ENCODE data around the gene CIPC. TPM values are rescaled to one million over a fixed set of nuclear protein-coding genes. Genes with fewer than 3 reads are reported as not detected.

Gene CIPC
- total and polyA plus RNA-seq, 2 of the 4 experiments (the other 2 are of a cell fraction) = 6.6 to 12.9 TPM

GRCh38 chr14:77053046-77053841 lies 44.8 kb upstream of the CIPC start (continued):
- TF ChIP-seq ELK1 (IDR thresholded peaks at IDR 0.05; ENCODE audit: borderline replicate concordance, low read depth, low read length) (no peak), CHD1 (IDR thresholded peaks at IDR 0.05; ENCODE audit: low read depth, low read length) (no peak)

GRCh38 chr14:77055306-77055705 lies 42.8 kb upstream of the CIPC start:
- Histone ChIP-seq H3K9me1 (ENCODE audit: insufficient read depth, low read length) (no peaks in the 10 kb centered on the region), H4K8ac (ENCODE audit: low read depth in 2 of 2, low read length in 2 of 2) (no peak overlapping the region), H3K27me3 (ENCODE audit: control insufficient read depth, insufficient read depth, low read length) (no peaks in the 10 kb centered on the region), H2BK120ac (ENCODE audit: low read depth, low read length) (no peak overlapping the region), H3K36me3 (ENCODE audit: control insufficient read depth, insufficient read depth, low read length) (no peaks in the 10 kb centered on the region), H4K20me1 (ENCODE audit: insufficient read depth, low read length) (no peaks in the 10 kb centered on the region), H2BK20ac (ENCODE audit: low read depth, low read length) (no peak overlapping the region), H3K4me1 (ENCODE audit: control insufficient read depth, insufficient read depth, low read length) (peaks cover 15% of the 10 kb centered on the region), H4K91ac (ENCODE audit: insufficient read depth, low read depth, low read length) (no peak overlapping the region; the same call in 1 of the 2 replicates), H3K23ac (ENCODE audit: low read depth, low read length) (no peak overlapping the region), H2BK5ac (ENCODE audit: low read depth, low read length, poor library complexity, severe bottlenecking) (no peak overlapping the region), H3K4me3 (ENCODE audit: insufficient read depth, low read depth, low read length) (no peak overlapping the region), H3K4ac (ENCODE audit: low read depth, low read length) (no peak overlapping the region), H3K56ac (ENCODE audit: extremely low read depth, insufficient read depth, low read length) (no peak overlapping the region), H2AFZ (replicated peaks; ENCODE audit: low read length, poor library complexity) (no peak overlapping the region), H2AK5ac (ENCODE audit: low read depth, low read length) (0 out of 2 replicates have a peak overlapping the region, but pooled peaks have one; percentile 56), H3K4me2 (ENCODE audit: low read depth, low read length) (no peak overlapping the region), H3K18ac (ENCODE audit: low read depth, low read length) (no peak overlapping the region), H3K9me3 (ENCODE audit: control insufficient read depth, insufficient read depth, low read length) (peaks cover 4% of the 10 kb centered on the region; the same call in 1 of the 2 replicates), H3K14ac (replicated peaks; ENCODE audit: low read depth, low read length) (no peak overlapping the region), H2BK15ac (ENCODE audit: low read depth, low read length) (0 out of 3 replicates have a peak overlapping the region, but pooled peaks have one; percentile 36), H2AK9ac (replicated peaks; ENCODE audit: low read depth, low read length, poor library complexity) (no peak overlapping the region), H3K9ac (ENCODE audit: low read depth, low read length) (no peak overlapping the region), H3K79me1 (ENCODE audit: low read depth in 1 of 2, low read length in 2 of 2) (0 out of 4 replicates have a peak, but pooled peaks cover 0 to 6% of the 10 kb centered on the region in 2 experiments), H3K27ac (ENCODE audit: insufficient read depth, low read length) (no peak overlapping the region), H4K5ac (ENCODE audit: low read depth, low read length) (no peak overlapping the region)
- no peak for ATAC-seq (ENCODE audit: low read depth)
- no TSS peak for BruUV-seq (replicated peaks)
- CTCF ChIA-PET = interaction anchor here (2.8 kb wide), 1 partner anchor 142 kb away, joined by 15 read pairs; no protein-coding TSS in a partner anchor
- in situ Hi-C loops (cut with MboI; ENCODE audit: low sequenced_read_pairs) = loop anchor here (25.0 kb wide), 1 partner anchor 1068 kb away; the partner anchor contains the start of genes IFT43 and TGFB3
- POLR2A ChIA-PET (ENCODE audit: unreplicated experiment) = no interaction called here
- 84% methylated on average over 3 of the region's 5 CpGs; no CpG with 5 or more reads in 1 of the 2 experiments for WGBS, 2 experiments (ENCODE audit: extremely low coverage in 2 of 2, insufficient read length in 1 of 2)
- no peak for DNase-seq
- dilution Hi-C loops (cut with HindIII; ENCODE audit: low sequenced_read_pairs, unreplicated experiment) = no loop called here
- intact Hi-C loops (cut with micrococcal nuclease) = no loop called here
- no peak for TF ChIP-seq RFX5 (IDR thresholded peaks at IDR 0.05; ENCODE audit: low read depth, low read length)
- no peak for TF ChIP-seq MXI1 (IDR thresholded peaks at IDR 0.05; ENCODE audit: borderline replicate concordance, low read depth, low read length)
- no peak for TF ChIP-seq USF2 (IDR thresholded peaks at IDR 0.05; ENCODE audit: low read depth, low read length)
- no peak for TF ChIP-seq RAD21 (IDR thresholded peaks at IDR 0.05; ENCODE audit: low read length)
- no peak for TF ChIP-seq MAZ (IDR thresholded peaks at IDR 0.05; ENCODE audit: borderline replicate concordance, low read depth, low read length)
- TF ChIP-seq BHLHE40 (IDR thresholded peaks at IDR 0.05; ENCODE audit: low read depth, low read length) = no peak
- TF ChIP-seq CHD1 (IDR thresholded peaks at IDR 0.05; ENCODE audit: low read depth, low read length) = no peak
- TF ChIP-seq SMC3 (IDR thresholded peaks at IDR 0.05; ENCODE audit: low read depth, low read length) = no peak
- TF ChIP-seq RCOR1 (IDR thresholded peaks at IDR 0.05; ENCODE audit: insufficient replicate concordance, low read length) = no peak
- no peak for TF ChIP-seq CTCF (conservative IDR thresholded peaks at IDR 0.05; ENCODE audit: low read depth, low read length)
- TF ChIP-seq POLR2A (IDR thresholded peaks at IDR 0.05; ENCODE audit: low read depth, low read length) = no peak

Data from IMR-90 (cell line).